Left ventricle myocardium inferior (tissue), 1 donor: ENCODE measurements around the gene SH3PXD2B. TPM values are rescaled to one million over a fixed set of nuclear protein-coding genes. Genes with fewer than 3 reads are reported as not detected.
A peak's percentile ranks its signal among the peaks of the same experiment; 100 is the strongest.

ENCODE experiments used
- DNase-seq: peaks from one replicate; pipeline ENCODE4 v3.0.0-alpha.2; 2020
- H3K27ac ChIP-seq: fragments of 200-600 bp; replicated peaks from 2 replicates; pipeline ENCODE4 v1.8.0; 2021
- H3K27me3 ChIP-seq: fragments of 200-600 bp; 2 replicates; pipeline ENCODE4 v1.8.0; 2021; ENCODE audit warnings: low read depth
- H3K36me3 ChIP-seq: fragments of 200-600 bp; 2 replicates; pipeline ENCODE4 v1.8.0; 2021
- H3K4me1 ChIP-seq: fragments of 200-600 bp; 2 replicates; pipeline ENCODE4 v1.8.0; 2021
- H3K4me3 ChIP-seq: fragments of 200-600 bp; 2 replicates; pipeline ENCODE4 v1.8.0; 2021; ENCODE audit warnings: mild to moderate bottlenecking, moderate library complexity
- H3K9me3 ChIP-seq: fragments of 200-600 bp; replicated peaks from 2 replicates; pipeline ENCODE4 v1.8.0; 2021
- CTCF ChIP-seq: fragments of 200-600 bp; IDR thresholded peaks from 2 replicates; pipeline ENCODE4 v1.8.0; 2021; ENCODE audit warnings: antibody characterized with exemption, mild to moderate bottlenecking, borderline replicate concordance
- intact Hi-C: fragments of 100-400 bp; cut with micrococcal nuclease; formaldehyde crosslinking; loops from one replicate; pipeline ENCODE4 v1.11.0; 2022
- total RNA-seq: library from RNA; stranded (reverse); fragmentation: NEBNext Ultra II Directional; extraction: Animal tissue kit (Norgen Biotek cat#: 25700); gene quantifications from one replicate; pipeline ENCODE4 v1.2.1, GENCODE V29; 2021
- donor health status: DM: no; HTN: yes; CAD: no; lungs with severe emphysema.

Gene SH3PXD2B
- total RNA-seq, 1 donor from 2014 or later, result 5.2 TPM

GRCh38 chr5:172417130-172417841 is 37.0 kb downstream of the SH3PXD2B start:
- Histone ChIP-seq H3K27me3 (no peaks in the 10 kb centered on the region), H3K4me1 (peaks cover 62% of the 10 kb centered on the region), H3K36me3 (no peaks in the 10 kb centered on the region), H3K27ac (peak overlapping the region; percentile 69), H3K9me3 (no peaks in the 10 kb centered on the region), H3K4me3 (no peak overlapping the region)
- no peak for DNase-seq
- intact Hi-C loops, result no loop called here
- no peak for TF ChIP-seq CTCF

- TF ChIP-seq CTCF, result no peak
- peaks cover 75% of the 10 kb centered on the region for H3K4me1 ChIP-seq
- intact Hi-C loops, result no loop called here
Measured at GRCh38 chr5:172415362-172416275, 38.7 kb downstream of the SH3PXD2B start.

GRCh38 chr5:172414531-172415361 is 39.6 kb downstream of the SH3PXD2B start:
- no peaks in the 10 kb centered on the region for H3K9me3 ChIP-seq
- DNase-seq, result peak; percentile 45
- no peak overlapping the region for H3K4me3 ChIP-seq
- H3K36me3 ChIP-seq, result no peaks in the 10 kb centered on the region
- H3K27ac ChIP-seq, result peak overlapping the region; percentile 78
- no peak for TF ChIP-seq CTCF
- H3K27me3 ChIP-seq, result no peaks in the 10 kb centered on the region
- intact Hi-C loops, result no loop called here
- peaks cover 70% of the 10 kb centered on the region for H3K4me1 ChIP-seq

More at GRCh38 chr5:172415362-172416275, 38.7 kb downstream of the SH3PXD2B start:
- no peaks in the 10 kb centered on the region for H3K27me3 ChIP-seq
- H3K36me3 ChIP-seq, result no peaks in the 10 kb centered on the region
- DNase-seq, result no peak
- H3K27ac ChIP-seq, result peak overlapping the region; percentile 78
- no peak overlapping the region for H3K4me3 ChIP-seq
- H3K9me3 ChIP-seq, result no peaks in the 10 kb centered on the region

GRCh38 chr5:172413601-172414171 is 40.6 kb downstream of the SH3PXD2B start:
- no peak for TF ChIP-seq CTCF
- DNase-seq, result no peak
- no peaks in the 10 kb centered on the region for H3K36me3 ChIP-seq
- H3K4me3 ChIP-seq, result no peak overlapping the region
- H3K27me3 ChIP-seq, result no peaks in the 10 kb centered on the region
- H3K27ac ChIP-seq, result peak overlapping the region; percentile 78
- peaks cover 59% of the 10 kb centered on the region for H3K4me1 ChIP-seq
- H3K9me3 ChIP-seq, result no peaks in the 10 kb centered on the region
- intact Hi-C loops, result no loop called here
